NB4 (cell line): ENCODE data around the gene GPR141.

Experiments used
- DNase-seq: peaks from one replicate; pipeline ENCODE4 v3.0.0; 2010; ENCODE audit warnings: low read depth
- H3K4me3 ChIP-seq: one replicate; pipeline ENCODE4 v1.5.1; 2011; ENCODE audit warnings: mild to moderate bottlenecking, low read depth, low read length, moderate library complexity
- MYC ChIP-seq: IDR thresholded peaks from 2 replicates; pipeline ENCODE4 v1.6.1; 2011; ENCODE audit warnings: low read depth, low read length
- POLR2A ChIP-seq: IDR thresholded peaks from 2 replicates; pipeline ENCODE4 v1.6.1; 2011; ENCODE audit warnings: mild to moderate bottlenecking; ENCODE audit not compliant: insufficient read length; ENCODE audit errors: extremely low read depth
- TF ChIP-seq, protein P1 (sequence below): IDR thresholded peaks from 2 replicates; pipeline ENCODE4 v1.6.1; 2011; ENCODE audit warnings: low read depth, low read length
- TF ChIP-seq, protein P2 (sequence below): IDR thresholded peaks from one replicate; pipeline ENCODE4 v1.5.1; 2012; ENCODE audit warnings: low read depth, low read length

Gene GPR141

DNA sequence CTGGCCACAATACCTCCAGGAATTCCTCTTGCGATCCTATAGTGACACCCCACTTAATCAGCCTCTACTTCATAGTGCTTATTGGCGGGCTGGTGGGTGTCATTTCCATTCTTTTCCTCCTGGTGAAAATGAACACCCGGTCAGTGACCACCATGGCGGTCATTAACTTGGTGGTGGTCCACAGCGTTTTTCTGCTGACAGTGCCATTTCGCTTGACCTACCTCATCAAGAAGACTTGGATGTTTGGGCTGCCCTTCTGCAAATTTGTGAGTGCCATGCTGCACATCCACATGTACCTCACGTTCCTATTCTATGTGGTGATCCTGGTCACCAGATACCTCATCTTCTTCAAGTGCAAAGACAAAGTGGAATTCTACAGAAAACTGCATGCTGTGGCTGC is 56.8 kb downstream of the GPR141 start:
- no peak for TF ChIP-seq POLR2A
- TF ChIP-seq, protein P1, sequence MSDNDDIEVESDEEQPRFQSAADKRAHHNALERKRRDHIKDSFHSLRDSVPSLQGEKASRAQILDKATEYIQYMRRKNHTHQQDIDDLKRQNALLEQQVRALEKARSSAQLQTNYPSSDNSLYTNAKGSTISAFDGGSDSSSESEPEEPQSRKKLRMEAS, result no peak
- TF ChIP-seq, protein P2, sequence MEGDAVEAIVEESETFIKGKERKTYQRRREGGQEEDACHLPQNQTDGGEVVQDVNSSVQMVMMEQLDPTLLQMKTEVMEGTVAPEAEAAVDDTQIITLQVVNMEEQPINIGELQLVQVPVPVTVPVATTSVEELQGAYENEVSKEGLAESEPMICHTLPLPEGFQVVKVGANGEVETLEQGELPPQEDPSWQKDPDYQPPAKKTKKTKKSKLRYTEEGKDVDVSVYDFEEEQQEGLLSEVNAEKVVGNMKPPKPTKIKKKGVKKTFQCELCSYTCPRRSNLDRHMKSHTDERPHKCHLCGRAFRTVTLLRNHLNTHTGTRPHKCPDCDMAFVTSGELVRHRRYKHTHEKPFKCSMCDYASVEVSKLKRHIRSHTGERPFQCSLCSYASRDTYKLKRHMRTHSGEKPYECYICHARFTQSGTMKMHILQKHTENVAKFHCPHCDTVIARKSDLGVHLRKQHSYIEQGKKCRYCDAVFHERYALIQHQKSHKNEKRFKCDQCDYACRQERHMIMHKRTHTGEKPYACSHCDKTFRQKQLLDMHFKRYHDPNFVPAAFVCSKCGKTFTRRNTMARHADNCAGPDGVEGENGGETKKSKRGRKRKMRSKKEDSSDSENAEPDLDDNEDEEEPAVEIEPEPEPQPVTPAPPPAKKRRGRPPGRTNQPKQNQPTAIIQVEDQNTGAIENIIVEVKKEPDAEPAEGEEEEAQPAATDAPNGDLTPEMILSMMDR, result no peak
- no peak for TF ChIP-seq MYC
- no peak for DNase-seq
- H3K4me3 ChIP-seq, result no peak overlapping the region

DNA sequence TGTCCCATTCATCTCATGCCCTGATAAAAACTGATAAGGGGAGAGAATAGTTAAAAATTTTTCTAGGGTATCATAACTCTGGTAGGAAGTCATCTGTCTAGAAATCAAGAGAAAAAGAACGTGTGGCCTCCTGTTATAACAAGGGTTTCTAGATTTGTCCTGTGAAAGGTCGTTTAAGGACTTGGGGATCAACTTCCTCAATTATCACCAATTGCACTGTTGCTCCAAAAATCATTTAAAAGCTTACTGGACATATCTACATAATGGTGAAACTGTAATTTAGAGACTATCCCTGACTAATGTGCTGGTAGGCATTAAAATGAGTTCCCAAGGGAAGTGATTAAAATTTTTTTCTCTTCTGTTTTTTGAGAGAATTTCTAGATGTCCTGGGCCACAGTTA is 58.2 kb downstream of the GPR141 start:
- TF ChIP-seq, protein P2, result no peak
- TF ChIP-seq POLR2A (no peak), MYC (no peak)
- TF ChIP-seq, protein P1, result no peak
- H3K4me3 ChIP-seq, result no peak overlapping the region
- DNase-seq, result peak; percentile 70

DNA sequence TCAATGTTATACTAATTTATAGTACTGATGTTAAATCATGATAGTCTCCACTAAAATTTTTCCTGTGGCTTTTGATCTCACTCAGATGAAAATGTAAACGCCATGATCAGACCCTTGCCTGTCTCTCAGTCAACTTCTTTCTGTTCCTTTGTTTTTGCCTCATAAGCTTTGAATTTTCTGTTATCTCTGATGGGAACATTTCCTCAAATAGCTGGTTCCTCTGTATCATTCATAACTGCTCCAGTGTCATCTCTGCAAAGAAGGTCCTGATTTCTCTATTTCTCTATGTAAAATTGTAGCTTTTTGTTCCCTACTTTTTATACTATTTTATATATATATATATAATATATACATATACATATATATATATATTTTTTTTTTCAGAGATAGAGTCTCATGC is 67.5 kb downstream of the GPR141 start:
- TF ChIP-seq, protein P2, result no peak
- DNase-seq, result no peak
- H3K4me3 ChIP-seq, result no peak overlapping the region

DNA sequence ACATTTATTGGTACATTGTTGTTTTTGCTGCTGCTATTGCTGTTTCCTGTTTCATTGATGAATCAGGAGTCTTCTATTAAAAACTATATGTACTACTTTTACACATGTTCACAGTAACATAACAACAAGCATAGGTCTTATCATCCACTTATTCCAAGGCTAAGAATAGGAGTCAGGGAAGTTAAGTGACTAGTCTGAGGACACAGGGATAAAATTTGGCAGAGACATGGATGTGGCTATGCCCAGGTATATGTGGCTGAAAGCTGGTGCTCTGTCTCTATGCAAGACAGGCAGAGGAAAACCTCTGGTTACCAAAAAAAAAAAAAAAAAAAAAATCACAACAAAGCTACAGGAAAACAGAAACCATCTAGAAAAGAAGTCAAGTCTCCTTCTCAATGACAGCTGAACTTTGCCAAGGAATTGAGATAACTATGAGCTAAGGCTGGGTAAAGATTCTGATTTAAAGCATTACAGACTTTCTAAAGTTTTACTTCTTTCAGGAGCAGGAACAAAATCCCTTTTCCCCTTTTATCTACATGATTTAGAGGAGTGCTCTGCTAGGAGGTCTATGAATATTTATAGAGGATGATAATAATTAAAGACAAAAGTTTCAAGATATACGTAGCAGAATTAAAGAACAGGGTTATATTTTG is 70.0 kb downstream of the GPR141 start:
- TF ChIP-seq POLR2A, result no peak
- no peak for DNase-seq
- no peak overlapping the region for H3K4me3 ChIP-seq

DNA sequence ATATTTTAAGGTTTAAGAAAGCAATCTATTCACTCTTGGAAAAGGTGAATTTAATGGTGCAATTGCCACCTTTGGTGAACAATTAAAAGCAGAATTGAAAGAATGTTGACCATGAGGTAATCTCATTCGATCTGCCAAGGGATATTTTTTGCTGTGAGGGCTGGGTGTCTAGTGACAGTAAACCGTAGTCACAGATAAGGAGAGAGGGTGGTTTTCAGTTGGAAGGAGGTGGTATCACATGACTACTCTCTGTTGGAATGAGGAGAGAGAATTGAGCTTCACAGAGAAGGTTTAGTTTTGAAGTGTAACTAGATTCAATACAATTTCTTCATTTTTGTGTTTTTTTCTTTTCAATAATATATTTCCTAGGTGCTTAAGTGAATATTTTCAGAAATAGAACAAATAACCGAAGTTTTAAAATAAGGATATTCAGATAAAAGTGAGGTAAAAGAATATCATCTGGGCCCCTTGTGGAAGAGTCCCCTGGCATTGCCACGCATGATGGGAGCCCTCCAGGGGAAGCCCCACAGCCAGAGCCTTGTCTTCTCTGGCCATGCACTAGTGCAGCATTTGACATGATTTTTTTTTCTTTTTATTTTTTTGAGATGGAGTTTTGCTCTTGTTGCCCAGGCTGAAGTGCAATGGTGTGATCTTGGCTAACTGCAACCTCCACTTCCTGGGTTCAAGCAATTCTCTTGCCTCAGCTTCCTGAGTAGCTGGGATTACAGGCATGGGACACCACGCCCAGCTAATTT is 73.4 kb downstream of the GPR141 start:
- no peak overlapping the region for H3K4me3 ChIP-seq
- DNase-seq, result no peak
- TF ChIP-seq, protein P1, result no peak
- TF ChIP-seq, protein P2, result no peak
- TF ChIP-seq POLR2A (no peak), MYC (no peak)

DNA sequence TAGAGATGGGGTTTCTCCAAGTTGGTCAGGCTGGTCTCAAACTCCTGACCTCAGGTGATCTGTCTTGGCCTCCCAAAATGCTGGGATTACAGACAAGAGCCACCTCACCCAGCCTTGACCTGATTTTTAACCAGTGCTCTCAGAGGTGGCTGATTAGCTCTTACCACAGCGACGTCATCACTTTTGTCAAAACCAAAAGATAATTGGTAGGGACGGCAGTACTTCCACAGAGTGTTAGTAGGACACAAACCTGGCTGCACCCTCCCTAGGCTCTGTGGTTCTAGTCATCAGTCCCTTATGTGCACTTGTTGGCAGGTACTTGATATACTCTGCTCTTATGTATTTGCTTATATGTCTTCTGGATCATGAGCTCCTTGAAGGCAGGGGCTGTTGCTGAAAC is 74.0 kb downstream of the GPR141 start:
- TF ChIP-seq, protein P1, result no peak
- TF ChIP-seq POLR2A (no peak), MYC (no peak)
- TF ChIP-seq, protein P2, result no peak
- no peak overlapping the region for H3K4me3 ChIP-seq
- DNase-seq, result no peak
